Measurements from ENCODE around the gene RPH3AL. TPM values are rescaled to one million over a fixed set of nuclear protein-coding genes. Genes with fewer than 3 reads are reported as not detected.
A peak's percentile ranks its signal among the peaks of the same experiment; 100 is the strongest.

RPH3AL gene
- polyA plus RNA-seq, 4 donors = 10.5 to 18.8 (median 12.0) TPM

- FAIRE-seq = no peak
These were observed 39.2 kb upstream of the RPH3AL start for GRCh38 chr17:391850-392249.

GRCh38 chr17:390025-390424, 37.4 kb upstream of the RPH3AL start:
- Histone ChIP-seq H3K27me3 (ENCODE audit: control insufficient read depth in 3 of 3, insufficient read depth in 3 of 3, low read length in 3 of 3) (no peaks in the 10 kb centered on the region), H3K4me3 (ENCODE audit: low read depth in 1 of 3, low read length in 3 of 3) (no peak overlapping the region), H3K4me1 (ENCODE audit: control insufficient read depth in 3 of 3, insufficient read depth in 2 of 3, low read depth in 1 of 3, low read length in 2 of 3) (peaks cover 0 to 12% (median 3%) of the 10 kb centered on the region in 3 donors), H3K27ac (ENCODE audit: low read depth in 1 of 3, low read length in 2 of 3) (no peak overlapping the region), H3K9me3 (ENCODE audit: control insufficient read depth in 2 of 2, insufficient read depth in 1 of 2, low read depth in 1 of 2, low read length in 1 of 2) (peaks cover 0 to 3% of the 10 kb centered on the region in 2 donors), H3K36me3 (ENCODE audit: control insufficient read depth in 3 of 3, insufficient read depth in 2 of 3, low read depth in 1 of 3, low read length in 3 of 3) (no peaks in the 10 kb centered on the region)
- FAIRE-seq (no peak), DNase-seq (no peak)
- WGBS, 3 donors = 77 to 83% (median 82%) methylated on average over 12 of the region's 12 CpGs

More at GRCh38 chr17:391850-392249, 39.2 kb upstream of the RPH3AL start:
- peaks cover 0 to 3% of the 10 kb centered on the region in 2 donors for H3K9me3 ChIP-seq (ENCODE audit: control insufficient read depth in 2 of 2, insufficient read depth in 1 of 2, low read depth in 1 of 2, low read length in 1 of 2)
- DNase-seq = no peak
- H3K36me3 ChIP-seq (ENCODE audit: control insufficient read depth in 3 of 3, insufficient read depth in 2 of 3, low read depth in 1 of 3, low read length in 3 of 3) = no peaks in the 10 kb centered on the region
- peaks cover 0 to 11% (median 3%) of the 10 kb centered on the region in 3 donors for H3K4me1 ChIP-seq (ENCODE audit: control insufficient read depth in 3 of 3, insufficient read depth in 2 of 3, low read depth in 1 of 3, low read length in 2 of 3)
- H3K27me3 ChIP-seq (ENCODE audit: control insufficient read depth in 3 of 3, insufficient read depth in 3 of 3, low read length in 3 of 3) = no peaks in the 10 kb centered on the region
- H3K4me3 ChIP-seq (ENCODE audit: low read depth in 1 of 3, low read length in 3 of 3) = no peak overlapping the region
- WGBS, 3 donors = 45 to 73% (median 62%) methylated on average over 11 of the region's 11 CpGs
- no peak overlapping the region for H3K27ac ChIP-seq (ENCODE audit: low read depth in 1 of 3, low read length in 2 of 3)

- peaks cover 0 to 3% of the 10 kb centered on the region in 2 donors for H3K9me3 ChIP-seq (ENCODE audit: control insufficient read depth in 2 of 2, insufficient read depth in 1 of 2, low read depth in 1 of 2, low read length in 1 of 2)
- peaks cover 0 to 14% (median 2%) of the 10 kb centered on the region in 3 donors for H3K4me1 ChIP-seq (ENCODE audit: control insufficient read depth in 3 of 3, insufficient read depth in 2 of 3, low read depth in 1 of 3, low read length in 2 of 3)
- no peak overlapping the region for H3K4me3 ChIP-seq (ENCODE audit: low read depth in 1 of 3, low read length in 3 of 3)
- H3K27ac ChIP-seq (ENCODE audit: low read depth in 1 of 3, low read length in 2 of 3) = no peak overlapping the region
- H3K36me3 ChIP-seq (ENCODE audit: control insufficient read depth in 3 of 3, insufficient read depth in 2 of 3, low read depth in 1 of 3, low read length in 3 of 3) = no peaks in the 10 kb centered on the region
- 94 to 98% (median 96%) methylated on average over 10 of the region's 10 CpGs for WGBS, 3 donors
- no peaks in the 10 kb centered on the region for H3K27me3 ChIP-seq (ENCODE audit: control insufficient read depth in 3 of 3, insufficient read depth in 3 of 3, low read length in 3 of 3)
- no peak for FAIRE-seq
- no peak for DNase-seq
These were observed 35.5 kb upstream of the RPH3AL start for GRCh38 chr17:388087-388486.

GRCh38 chr17:386141-386876, 33.7 kb upstream of the RPH3AL start:
- Histone ChIP-seq H3K36me3 (ENCODE audit: control insufficient read depth in 3 of 3, insufficient read depth in 2 of 3, low read depth in 1 of 3, low read length in 3 of 3) (no peaks in the 10 kb centered on the region), H3K4me3 (ENCODE audit: low read depth in 1 of 3, low read length in 3 of 3) (peak overlapping the region in 2 of 3 donors; percentile 53 to 74), H3K4me1 (ENCODE audit: control insufficient read depth in 3 of 3, insufficient read depth in 2 of 3, low read depth in 1 of 3, low read length in 2 of 3) (peaks cover 0 to 22% (median 2%) of the 10 kb centered on the region in 3 donors), H3K27ac (ENCODE audit: low read depth in 1 of 3, low read length in 2 of 3) (no peak overlapping the region), H3K27me3 (ENCODE audit: control insufficient read depth in 3 of 3, insufficient read depth in 3 of 3, low read length in 3 of 3) (no peaks in the 10 kb centered on the region), H3K9me3 (ENCODE audit: control insufficient read depth in 2 of 2, insufficient read depth in 1 of 2, low read depth in 1 of 2, low read length in 1 of 2) (peaks cover 0 to 3% of the 10 kb centered on the region in 2 donors)
- WGBS, 3 donors = 10 to 37% (median 21%) methylated on average over 21 to 57 of the region's 57 CpGs
- FAIRE-seq = no peak
- peak in 1 of 2 donors; percentile 71 for DNase-seq

GRCh38 chr17:385836-386140, 33.2 kb upstream of the RPH3AL start:
- Histone ChIP-seq H3K4me3 (ENCODE audit: low read depth in 1 of 3, low read length in 3 of 3) (peak overlapping the region in 2 of 3 donors; percentile 53 to 74), H3K27me3 (ENCODE audit: control insufficient read depth in 3 of 3, insufficient read depth in 3 of 3, low read length in 3 of 3) (no peaks in the 10 kb centered on the region), H3K27ac (ENCODE audit: low read depth in 1 of 3, low read length in 2 of 3) (peak overlapping the region in 1 of 3 donors; percentile 27), H3K36me3 (ENCODE audit: control insufficient read depth in 3 of 3, insufficient read depth in 2 of 3, low read depth in 1 of 3, low read length in 3 of 3) (no peaks in the 10 kb centered on the region), H3K4me1 (ENCODE audit: control insufficient read depth in 3 of 3, insufficient read depth in 2 of 3, low read depth in 1 of 3, low read length in 2 of 3) (peaks cover 0 to 22% (median 2%) of the 10 kb centered on the region in 3 donors), H3K9me3 (ENCODE audit: control insufficient read depth in 2 of 2, insufficient read depth in 1 of 2, low read depth in 1 of 2, low read length in 1 of 2) (peaks cover 0 to 3% of the 10 kb centered on the region in 2 donors)
- FAIRE-seq (no peak), DNase-seq (peak in 1 of 2 donors; percentile 84)
- WGBS, 3 donors = 0 to 1% (median 0%) methylated on average over 1 to 42 of the region's 42 CpGs

GRCh38 chr17:385178-385835, 32.7 kb upstream of the RPH3AL start:
- peak; percentile 30 to 67 for DNase-seq
- 0 to 1% (median 0%) methylated on average over 43 to 70 of the region's 70 CpGs for WGBS, 3 donors
- no peak for FAIRE-seq

GRCh38 chr17:384622-385177, 32.1 kb upstream of the RPH3AL start:
- H3K9me3 ChIP-seq (ENCODE audit: control insufficient read depth in 2 of 2, insufficient read depth in 1 of 2, low read depth in 1 of 2, low read length in 1 of 2) = peaks cover 0 to 3% of the 10 kb centered on the region in 2 donors
- peak overlapping the region; percentile 44 to 74 (median 53) for H3K4me3 ChIP-seq (ENCODE audit: low read depth in 1 of 3, low read length in 3 of 3)
- no peak for FAIRE-seq
- no peak for DNase-seq
- 34 to 59% (median 53%) methylated on average over 21 to 37 of the region's 37 CpGs for WGBS, 3 donors
- peak overlapping the region in 2 of 3 donors; percentile 29 to 72 for H3K27ac ChIP-seq (ENCODE audit: low read depth in 1 of 3, low read length in 2 of 3)
- peaks cover 0 to 22% (median 2%) of the 10 kb centered on the region in 3 donors for H3K4me1 ChIP-seq (ENCODE audit: control insufficient read depth in 3 of 3, insufficient read depth in 2 of 3, low read depth in 1 of 3, low read length in 2 of 3)
- H3K36me3 ChIP-seq (ENCODE audit: control insufficient read depth in 3 of 3, insufficient read depth in 2 of 3, low read depth in 1 of 3, low read length in 3 of 3) = no peaks in the 10 kb centered on the region
- H3K27me3 ChIP-seq (ENCODE audit: control insufficient read depth in 3 of 3, insufficient read depth in 3 of 3, low read length in 3 of 3) = no peaks in the 10 kb centered on the region

More at GRCh38 chr17:385178-385835, 32.7 kb upstream of the RPH3AL start:
- Histone ChIP-seq H3K27me3 (ENCODE audit: control insufficient read depth in 3 of 3, insufficient read depth in 3 of 3, low read length in 3 of 3) (no peaks in the 10 kb centered on the region), H3K4me3 (ENCODE audit: low read depth in 1 of 3, low read length in 3 of 3) (peak overlapping the region; percentile 44 to 74 (median 53)), H3K4me1 (ENCODE audit: control insufficient read depth in 3 of 3, insufficient read depth in 2 of 3, low read depth in 1 of 3, low read length in 2 of 3) (peaks cover 0 to 22% (median 2%) of the 10 kb centered on the region in 3 donors), H3K9me3 (ENCODE audit: control insufficient read depth in 2 of 2, insufficient read depth in 1 of 2, low read depth in 1 of 2, low read length in 1 of 2) (peaks cover 0 to 3% of the 10 kb centered on the region in 2 donors), H3K36me3 (ENCODE audit: control insufficient read depth in 3 of 3, insufficient read depth in 2 of 3, low read depth in 1 of 3, low read length in 3 of 3) (no peaks in the 10 kb centered on the region), H3K27ac (ENCODE audit: low read depth in 1 of 3, low read length in 2 of 3) (peak overlapping the region in 2 of 3 donors; percentile 29 to 72)
